ENCODE data around the gene SLC2A2.
"Not testable (repeated sequence)": the region's sequence is repeated elsewhere in the genome, so short reads cannot be mapped to it uniquely, and the experiment has no call there.

The SLC2A2 gene

DNA sequence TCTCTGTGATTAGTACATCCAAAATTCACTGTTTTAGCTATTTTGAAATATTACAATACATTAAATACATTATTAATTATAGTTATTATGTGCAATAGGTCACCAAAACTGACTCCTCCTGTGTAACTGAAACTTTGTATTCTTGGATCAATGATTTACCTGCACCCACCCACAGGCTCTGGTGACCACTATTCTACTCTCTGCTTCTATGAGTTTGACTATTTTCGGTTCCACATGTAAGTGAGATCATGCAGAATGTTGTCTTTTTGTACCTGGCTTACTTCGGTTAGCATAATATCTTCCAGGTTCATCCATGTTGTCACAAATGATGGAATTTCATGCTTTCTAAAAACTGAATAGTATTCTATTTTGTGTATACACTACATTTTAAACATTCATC is 43.8 kb downstream of the SLC2A2 start:
- no peak for DNase-seq

DNA sequence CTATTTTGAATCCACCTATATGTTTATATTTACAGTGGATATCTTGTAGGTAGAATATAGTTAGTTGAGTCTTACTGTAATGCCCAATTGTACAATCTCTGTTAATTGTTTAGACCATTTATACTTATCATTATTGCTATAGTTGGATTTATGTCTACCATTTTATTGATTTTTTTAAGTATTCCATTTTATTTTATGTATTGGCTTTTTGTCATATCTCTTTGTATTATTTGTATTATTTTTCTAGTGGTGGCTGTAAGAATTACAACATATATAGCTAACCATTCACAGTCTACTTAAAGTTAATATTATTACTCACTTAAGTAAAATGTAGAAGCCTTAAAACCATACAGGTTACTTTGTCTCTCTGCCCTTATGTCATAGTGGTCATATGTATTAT is 46.1 kb downstream of the SLC2A2 start:
- no peak for DNase-seq

DNA sequence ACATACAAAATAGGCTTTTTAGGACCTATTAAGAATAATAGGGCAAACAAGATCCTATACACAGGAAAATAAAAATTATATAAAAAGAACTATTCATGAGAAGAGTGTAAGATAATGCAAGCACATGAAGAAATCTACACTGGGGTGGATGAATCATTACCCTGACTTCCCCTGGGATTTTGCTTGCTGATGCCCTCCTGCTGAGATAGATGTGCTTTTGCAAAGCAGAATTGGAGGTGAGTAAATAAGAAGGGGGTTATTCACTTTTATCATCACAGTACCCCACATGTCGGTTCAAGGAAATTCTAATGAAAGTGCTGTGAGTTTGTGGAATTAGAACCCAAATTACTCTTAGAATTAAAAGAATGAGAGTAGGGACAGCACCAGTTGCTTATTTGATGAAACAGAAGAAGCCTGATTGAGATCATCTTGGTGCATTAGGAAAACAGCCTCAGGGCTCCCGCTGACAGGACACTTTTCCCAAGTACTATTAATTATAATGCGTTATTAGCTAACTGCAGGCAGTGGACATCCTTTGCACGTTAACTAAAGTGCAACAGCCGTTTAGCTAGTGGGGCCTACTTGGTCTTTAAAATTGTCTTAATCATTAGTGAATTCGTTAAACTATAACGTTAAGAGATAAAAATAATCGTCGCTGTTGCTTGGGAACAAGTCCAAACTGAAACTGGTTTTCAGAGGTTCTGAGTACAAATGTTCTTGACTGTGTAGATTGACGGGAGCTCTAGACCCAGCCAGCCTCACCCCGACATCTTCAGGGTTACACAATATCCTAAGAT is 48.4 kb downstream of the SLC2A2 start:
- DNase-seq, result no peak

- DNase-seq, result no peak
Observed at GRCh38 chr3:170976190-170976519, 50.4 kb downstream of the SLC2A2 start.

GRCh38 chr3:170975283-170976189 is 51.0 kb downstream of the SLC2A2 start:
- DNase-seq, result no peak

GRCh38 chr3:170974872-170975271 is 51.6 kb downstream of the SLC2A2 start:
- DNase-seq, result no peak

DNA sequence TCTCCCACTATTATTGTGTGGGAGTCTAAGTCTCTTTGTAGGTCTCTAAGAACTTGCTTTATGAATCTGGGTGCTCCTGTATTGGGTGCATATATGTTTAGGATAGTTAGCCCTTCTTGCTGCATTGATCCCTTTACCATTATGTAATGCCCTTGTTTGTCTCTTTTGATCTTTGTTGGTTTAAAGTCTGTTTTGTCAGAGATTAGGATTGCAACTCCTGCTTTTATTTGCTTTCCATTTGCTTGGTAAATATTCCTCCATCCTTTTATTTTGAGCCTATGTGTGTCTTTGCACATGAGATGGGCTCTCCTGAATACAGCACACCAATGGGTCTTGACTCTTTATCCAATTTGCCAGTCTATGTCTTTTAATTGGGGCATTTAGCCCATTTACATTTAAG is 53.6 kb downstream of the SLC2A2 start:
- DNase-seq, result not testable (repeated sequence)

DNA sequence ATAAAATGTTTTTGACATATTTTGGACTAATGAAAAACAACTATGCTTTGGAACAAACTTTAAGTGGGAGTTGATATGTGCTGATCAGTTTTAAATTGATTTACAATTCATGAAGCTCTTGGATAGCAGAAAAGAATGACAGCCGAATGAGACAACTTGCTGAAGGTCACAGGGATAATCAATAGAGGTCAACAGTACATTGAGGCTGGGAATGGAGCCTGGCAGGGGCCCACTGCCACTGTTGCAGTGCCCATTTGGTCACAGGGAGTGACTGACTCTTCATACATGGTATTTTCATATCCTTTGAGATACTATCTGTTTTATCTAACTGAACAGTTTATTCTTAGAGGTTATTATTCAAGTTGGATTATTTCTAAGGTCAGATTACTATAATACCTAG is 59.4 kb downstream of the SLC2A2 start:
- no peak for DNase-seq

DNA sequence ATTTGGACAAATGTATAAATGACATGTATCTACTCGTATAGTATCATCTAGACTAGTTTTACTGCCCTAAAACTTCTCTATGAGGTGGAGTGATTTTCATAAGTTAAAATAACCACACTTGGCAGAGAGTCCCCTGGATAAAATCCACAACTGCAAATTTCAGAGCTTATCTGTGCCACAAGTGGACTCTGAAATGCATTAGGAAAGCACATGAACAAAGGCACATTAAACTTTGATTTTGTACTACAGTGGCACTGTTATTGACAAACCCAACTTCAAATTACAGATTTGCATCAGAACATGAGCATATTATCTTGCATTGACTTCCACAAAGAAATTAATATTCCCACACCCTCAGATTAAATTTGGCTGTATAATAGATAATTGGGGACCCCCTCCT is 60.0 kb downstream of the SLC2A2 start:
- no peak for DNase-seq

DNA sequence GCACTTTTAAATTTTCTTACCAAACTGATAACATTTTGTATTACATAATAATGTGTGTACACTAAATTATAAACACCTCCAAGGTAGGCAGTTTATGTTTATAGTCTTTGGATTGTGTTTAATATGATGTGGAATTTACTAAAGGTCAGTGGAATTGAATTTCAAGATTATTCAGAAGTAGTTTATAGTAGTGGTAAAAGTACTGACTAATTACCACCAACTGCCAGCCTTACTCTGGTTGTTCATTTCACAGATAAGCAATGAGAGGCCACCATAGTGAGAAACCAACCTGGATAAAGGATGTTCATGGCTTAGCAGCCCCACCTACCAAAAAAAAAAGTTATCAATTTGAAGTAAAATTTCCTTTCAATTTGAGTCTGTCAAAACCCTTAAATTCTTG is 64.1 kb downstream of the SLC2A2 start:
- no peak for DNase-seq

GRCh38 chr3:170961616-170962400 is 64.7 kb downstream of the SLC2A2 start:
- DNase-seq, result no peak

DNA sequence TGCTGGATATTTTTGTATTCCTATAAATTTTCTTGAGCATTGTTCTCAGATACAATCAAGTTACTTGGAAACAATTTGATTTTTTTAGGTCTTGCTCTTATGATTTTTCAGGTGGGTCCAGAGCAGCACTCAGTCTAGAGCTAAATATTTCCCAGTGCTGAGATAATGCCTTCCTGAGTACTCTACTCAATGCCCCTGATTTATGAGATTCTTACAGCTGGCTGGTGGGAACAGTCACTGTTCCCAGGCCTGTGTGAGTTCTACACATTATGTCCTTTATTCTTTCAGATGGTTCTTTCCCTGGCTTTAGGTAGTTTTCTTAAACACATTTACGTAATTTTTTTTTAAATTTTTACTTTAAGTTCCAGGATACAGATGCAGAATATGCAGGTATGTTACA is 67.1 kb downstream of the SLC2A2 start:
- no peak for DNase-seq

DNA sequence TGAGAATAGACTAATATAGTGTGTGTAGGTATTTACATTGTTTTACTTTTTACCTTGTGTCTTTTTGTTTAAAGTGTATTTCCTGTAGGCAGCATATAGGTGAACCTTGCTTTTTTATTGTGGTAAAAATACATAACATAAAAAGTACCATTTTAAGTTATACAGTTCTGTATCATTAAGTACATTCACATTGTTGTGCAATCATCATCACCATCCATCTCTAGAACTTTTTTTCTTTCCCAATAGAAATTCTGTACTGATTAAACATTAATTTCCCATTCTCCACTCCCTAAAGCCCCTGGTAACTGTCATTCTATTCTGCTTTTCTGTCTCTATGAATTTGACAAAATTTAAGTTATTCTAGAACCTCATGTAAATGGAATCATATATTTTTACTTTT is 69.9 kb downstream of the SLC2A2 start:
- DNase-seq, result no peak

- no peak for DNase-seq
Observed at GRCh38 chr3:170953736-170954135, 72.8 kb downstream of the SLC2A2 start.

- no peak for DNase-seq
Observed at GRCh38 chr3:170953229-170953628, 73.3 kb downstream of the SLC2A2 start.

GRCh38 chr3:170949211-170949610 is 77.3 kb downstream of the SLC2A2 start:
- DNase-seq, result no peak

DNA sequence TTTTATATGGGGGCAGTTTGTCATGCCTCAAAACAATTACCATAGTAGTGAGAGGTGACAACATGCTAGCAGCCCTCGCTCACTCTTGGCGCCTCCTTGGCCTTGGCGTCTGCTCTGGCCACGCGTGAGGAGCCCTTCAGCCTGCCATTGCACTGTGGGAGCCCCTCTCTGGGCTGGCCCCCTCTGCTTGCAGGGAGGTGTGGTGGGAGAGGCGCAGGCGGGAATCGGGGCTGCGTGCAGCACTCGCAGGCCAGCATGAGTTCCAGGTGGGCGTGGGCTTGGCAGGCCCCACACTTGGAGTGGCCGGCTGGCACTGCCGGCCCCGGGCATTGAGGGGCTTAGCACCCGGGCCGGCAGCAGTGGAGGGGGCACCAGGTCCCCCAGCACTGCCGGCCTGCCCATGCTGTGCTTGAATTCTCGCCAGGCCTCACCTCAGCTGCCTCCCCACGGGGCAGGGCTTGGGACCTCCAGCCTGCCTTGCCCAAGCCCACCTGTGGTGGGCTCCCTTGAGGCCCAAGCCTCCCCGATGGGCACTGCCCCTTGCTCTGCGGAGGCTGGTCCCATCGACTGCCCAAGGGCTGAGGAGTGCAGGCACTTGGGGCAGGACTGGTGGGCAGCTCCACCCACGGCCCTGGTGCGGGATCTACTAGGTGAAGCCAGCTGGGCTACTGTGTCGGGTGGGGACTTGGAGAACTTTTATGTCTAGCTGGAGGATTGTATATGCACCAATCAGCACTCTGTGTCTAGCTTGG is 79.3 kb downstream of the SLC2A2 start:
- DNase-seq, result no peak

Data from stimulated activated CD8-positive, alpha-beta memory T cell treated with anti-CD3 and anti-CD28 coated beads, Interleukin-4, amount 100 ng/mL, for 48 hours (primary cell).